GM10266 (cell line): ENCODE measurements around the gene KCNAB2.

Experiments used
- DNase-seq: peaks from one replicate; pipeline ENCODE4 v3.0.0; 2012; ENCODE audit errors: extremely low spot score
- TF ChIP-seq, protein P1 (sequence below): IDR thresholded peaks from 2 replicates; pipeline ENCODE4 v1.5.1; 2012; ENCODE audit warnings: mild to moderate bottlenecking, low read depth; ENCODE audit not compliant: control insufficient read depth, insufficient read depth; ENCODE audit errors: missing control alignments

KCNAB2 gene

GRCh38 chr1:6083801-6084446 lies 38.2 kb downstream of the KCNAB2 start:
- DNase-seq: no peak
- TF ChIP-seq, protein P1, sequence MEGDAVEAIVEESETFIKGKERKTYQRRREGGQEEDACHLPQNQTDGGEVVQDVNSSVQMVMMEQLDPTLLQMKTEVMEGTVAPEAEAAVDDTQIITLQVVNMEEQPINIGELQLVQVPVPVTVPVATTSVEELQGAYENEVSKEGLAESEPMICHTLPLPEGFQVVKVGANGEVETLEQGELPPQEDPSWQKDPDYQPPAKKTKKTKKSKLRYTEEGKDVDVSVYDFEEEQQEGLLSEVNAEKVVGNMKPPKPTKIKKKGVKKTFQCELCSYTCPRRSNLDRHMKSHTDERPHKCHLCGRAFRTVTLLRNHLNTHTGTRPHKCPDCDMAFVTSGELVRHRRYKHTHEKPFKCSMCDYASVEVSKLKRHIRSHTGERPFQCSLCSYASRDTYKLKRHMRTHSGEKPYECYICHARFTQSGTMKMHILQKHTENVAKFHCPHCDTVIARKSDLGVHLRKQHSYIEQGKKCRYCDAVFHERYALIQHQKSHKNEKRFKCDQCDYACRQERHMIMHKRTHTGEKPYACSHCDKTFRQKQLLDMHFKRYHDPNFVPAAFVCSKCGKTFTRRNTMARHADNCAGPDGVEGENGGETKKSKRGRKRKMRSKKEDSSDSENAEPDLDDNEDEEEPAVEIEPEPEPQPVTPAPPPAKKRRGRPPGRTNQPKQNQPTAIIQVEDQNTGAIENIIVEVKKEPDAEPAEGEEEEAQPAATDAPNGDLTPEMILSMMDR: no peak

DNA sequence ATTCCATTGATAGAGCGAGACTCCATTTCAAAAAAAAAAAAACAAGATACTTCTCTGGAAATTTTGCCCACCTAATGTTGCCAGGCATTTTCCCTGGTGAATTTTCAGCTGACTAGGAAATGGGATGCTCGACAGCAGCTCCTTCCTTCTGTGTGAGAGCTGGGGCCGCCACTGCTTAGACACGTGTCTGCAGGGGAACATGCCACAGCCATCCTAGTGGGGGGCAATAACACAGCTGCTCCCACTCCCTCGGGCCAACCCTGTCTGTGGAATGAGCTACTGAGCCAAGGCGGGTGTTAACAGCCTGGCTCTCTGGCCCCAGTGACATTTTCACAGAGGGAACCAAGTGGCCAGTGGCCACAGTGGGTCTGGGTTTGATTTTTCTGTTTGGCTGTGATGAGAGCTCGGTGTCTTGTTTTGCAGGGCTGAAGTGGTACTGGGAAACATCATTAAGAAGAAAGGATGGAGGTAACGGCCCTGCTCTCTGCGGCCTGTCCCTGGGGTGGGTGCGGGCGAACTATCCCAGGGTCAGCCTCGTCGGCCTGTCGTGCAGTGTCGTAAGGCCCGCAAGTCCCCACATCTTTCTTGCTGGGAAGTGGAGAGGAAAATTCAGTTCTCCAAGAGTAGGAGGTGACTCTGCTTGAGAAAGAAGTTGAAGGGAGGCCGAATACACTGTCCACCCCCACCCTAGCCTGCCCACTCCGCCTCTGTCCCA lies 39.2 kb downstream of the KCNAB2 start:
- TF ChIP-seq, protein P1: no peak
- no peak for DNase-seq

DNA sequence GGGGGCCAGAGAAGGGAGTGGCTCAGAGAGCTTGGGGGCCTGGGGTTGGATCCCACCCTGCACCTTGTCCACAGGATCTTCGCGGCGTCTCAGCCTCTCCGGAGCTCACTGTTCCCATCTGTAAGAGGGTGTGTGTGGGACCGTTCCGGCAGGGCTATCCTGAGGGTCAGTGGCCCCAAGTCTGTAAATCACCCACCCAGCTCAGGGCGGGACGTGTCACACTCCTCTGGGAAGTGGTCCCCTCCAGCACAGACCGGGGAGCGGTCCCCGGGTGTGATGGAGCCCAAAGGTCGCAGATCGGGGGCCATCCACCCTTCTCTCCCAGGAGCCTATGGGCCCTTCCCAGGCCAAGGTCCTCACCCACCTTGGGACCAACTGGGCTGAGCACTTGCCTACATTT lies 40.0 kb downstream of the KCNAB2 start:
- DNase-seq: no peak
- TF ChIP-seq, protein P1: no peak

GRCh38 chr1:6086358-6086757 lies 40.7 kb downstream of the KCNAB2 start:
- TF ChIP-seq, protein P1: no peak
- DNase-seq: no peak

GRCh38 chr1:6086762-6087376 lies 41.2 kb downstream of the KCNAB2 start:
- no peak for DNase-seq
- TF ChIP-seq, protein P1: no peak

DNA sequence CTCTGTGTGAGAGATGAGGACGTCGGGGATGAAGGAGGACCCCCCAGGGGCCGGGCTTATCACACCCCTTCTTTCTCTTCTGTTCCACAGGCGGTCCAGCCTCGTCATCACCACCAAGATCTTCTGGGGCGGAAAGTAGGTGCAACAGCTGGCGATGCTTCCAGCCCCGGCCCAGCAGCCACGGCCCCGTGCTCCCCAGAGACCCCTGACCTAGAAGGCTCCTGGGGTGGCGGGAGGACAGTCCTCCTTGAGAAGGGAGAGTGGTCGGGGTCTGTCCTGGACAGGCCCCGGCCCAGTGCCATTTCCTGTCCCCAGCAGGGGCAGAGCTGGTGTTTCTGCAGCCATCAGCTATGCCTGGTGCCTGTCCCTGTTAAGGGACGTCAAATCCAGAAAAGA lies 41.7 kb downstream of the KCNAB2 start:
- TF ChIP-seq, protein P1: no peak
- DNase-seq: no peak

- no peak for DNase-seq
- TF ChIP-seq, protein P1: no peak
Measured at GRCh38 chr1:6087958-6088357, 42.3 kb downstream of the KCNAB2 start.
